T-helper 2 cell treated with Interferon-gamma antibody and Interleukin-4, amounts not matched to agents 5 μg/mL and 100 μg/mL, for 36 hours (primary cell): ENCODE measurements around the gene CAMTA1.
"Not testable (repeated sequence)": the region's sequence is repeated elsewhere in the genome, so short reads cannot be mapped to it uniquely, and the experiment has no call there.

Source experiments
- DNase-seq: peaks from one replicate; pipeline ENCODE4 v3.0.0; 2021; ENCODE audit warnings: low spot score
- H3K27ac Mint-ChIP-seq: one replicate; pipeline ENCODE4 v1.8.0; 2021; ENCODE audit warnings: mild to moderate bottlenecking, mixed read lengths
- H3K27me3 Mint-ChIP-seq: one replicate; pipeline ENCODE4 v1.8.0; 2021; ENCODE audit warnings: low read depth, mixed read lengths
- H3K36me3 Mint-ChIP-seq: one replicate; pipeline ENCODE4 v1.8.0; 2021; ENCODE audit warnings: low read depth, mixed read lengths
- H3K4me1 Mint-ChIP-seq: one replicate; pipeline ENCODE4 v1.8.0; 2021; ENCODE audit warnings: low read depth, mixed read lengths
- H3K4me3 Mint-ChIP-seq: one replicate; pipeline ENCODE4 v1.8.0; 2022; ENCODE audit warnings: mild to moderate bottlenecking, moderate library complexity, mixed read lengths
- H3K9me3 Mint-ChIP-seq: one replicate; pipeline ENCODE4 v1.8.0; 2021; ENCODE audit warnings: mixed read lengths

CAMTA1 gene

GRCh38 chr1:6785318-6785727 is at the start of gene CAMTA1:
Gene CAMTA1, plus strand, starts transcription at chr1:6785454. Its CDS starts 77 bp downstream, at chr1:6785531.
- H3K4me1 Mint-ChIP-seq, result peaks cover 32% of the 10 kb centered on the region
- DNase-seq, result peak; percentile 99
- no peaks in the 10 kb centered on the region for H3K9me3 Mint-ChIP-seq

DNA sequence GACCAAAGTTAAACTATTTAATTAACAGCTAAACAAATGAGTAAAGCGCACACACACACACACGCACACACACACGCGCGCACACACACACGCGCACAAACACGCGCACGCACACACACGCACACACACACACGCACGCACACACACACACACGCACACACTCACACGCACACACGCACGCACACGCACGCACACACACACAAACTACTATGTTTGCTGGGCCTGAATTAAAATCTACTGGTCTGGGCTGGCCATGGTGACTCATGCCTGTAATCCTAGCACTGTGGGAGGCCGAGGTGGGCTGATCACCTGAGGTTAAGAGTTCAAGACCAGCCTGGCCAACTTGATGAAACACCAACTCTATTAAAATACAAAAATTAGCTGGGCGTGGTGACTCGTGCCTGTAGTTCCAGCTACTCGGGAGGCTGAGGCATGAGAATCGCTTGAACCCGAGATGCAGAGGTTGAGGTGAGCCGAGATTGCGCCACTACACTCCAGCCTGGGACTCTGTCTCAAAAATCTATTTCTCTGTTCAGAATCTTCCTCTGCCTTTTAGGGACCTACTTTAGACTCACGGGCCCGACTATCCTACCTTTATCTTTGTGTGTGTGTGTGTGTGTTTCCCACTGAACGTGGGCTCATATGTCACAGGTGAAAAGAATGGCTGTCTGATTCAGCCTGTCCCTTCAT is 46.1 kb upstream of the CAMTA1 start:
- H3K4me3 Mint-ChIP-seq, result no peak overlapping the region
- H3K27me3 Mint-ChIP-seq, result peaks cover 2% of the 10 kb centered on the region
- no peak for DNase-seq
- no peak overlapping the region for H3K27ac Mint-ChIP-seq
- H3K36me3 Mint-ChIP-seq, result no peaks in the 10 kb centered on the region
- H3K9me3 Mint-ChIP-seq, result no peaks in the 10 kb centered on the region
- peaks cover 2% of the 10 kb centered on the region for H3K4me1 Mint-ChIP-seq

More at GRCh38 chr1:6785318-6785727, at the start of gene CAMTA1:
- H3K27me3 Mint-ChIP-seq, result peaks cover 10% of the 10 kb centered on the region
- H3K27ac Mint-ChIP-seq, result peak within 1 kb of the TSS; percentile 96
- peak within 1 kb of the TSS; percentile 87 for H3K4me3 Mint-ChIP-seq
- H3K36me3 Mint-ChIP-seq, result peaks cover 2% of the 10 kb centered on the region

DNA sequence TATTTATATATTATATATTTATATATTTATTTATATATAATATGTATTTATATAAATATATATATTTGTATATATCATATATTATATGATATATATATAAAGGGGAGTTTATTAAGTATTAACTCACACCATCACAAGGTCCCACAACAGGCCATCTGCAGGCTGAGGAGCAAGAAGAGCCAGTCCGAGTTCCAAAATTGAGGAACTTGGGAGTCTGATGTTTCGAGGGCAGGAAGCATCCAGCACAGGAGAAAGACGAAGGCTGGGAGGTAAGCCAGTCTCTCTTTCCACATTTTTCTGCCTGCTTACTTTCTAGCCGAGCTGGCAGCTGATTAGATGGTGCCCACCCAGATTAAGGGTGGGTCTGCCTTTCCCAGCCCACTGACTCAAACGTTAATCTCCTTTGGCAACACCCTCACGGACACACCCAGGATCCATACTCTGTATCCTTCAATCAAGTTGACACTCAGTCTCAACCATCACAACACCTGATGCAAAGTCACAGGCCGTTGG is 42.5 kb upstream of the CAMTA1 start:
- H3K27ac Mint-ChIP-seq, DNase-seq, H3K9me3 Mint-ChIP-seq, H3K4me1 Mint-ChIP-seq, H3K36me3 Mint-ChIP-seq, H3K4me3 Mint-ChIP-seq, H3K27me3 Mint-ChIP-seq: not testable (repeated sequence)

- peak; percentile 20 for DNase-seq
- Mint-ChIP-seq H3K4me1 (peaks cover 2% of the 10 kb centered on the region), H3K4me3 (no peak overlapping the region), H3K36me3 (no peaks in the 10 kb centered on the region), H3K9me3 (no peaks in the 10 kb centered on the region), H3K27me3 (peaks cover 4% of the 10 kb centered on the region), H3K27ac (no peak overlapping the region)
Observed at GRCh38 chr1:6743189-6744101, 41.8 kb upstream of the CAMTA1 start.

DNA sequence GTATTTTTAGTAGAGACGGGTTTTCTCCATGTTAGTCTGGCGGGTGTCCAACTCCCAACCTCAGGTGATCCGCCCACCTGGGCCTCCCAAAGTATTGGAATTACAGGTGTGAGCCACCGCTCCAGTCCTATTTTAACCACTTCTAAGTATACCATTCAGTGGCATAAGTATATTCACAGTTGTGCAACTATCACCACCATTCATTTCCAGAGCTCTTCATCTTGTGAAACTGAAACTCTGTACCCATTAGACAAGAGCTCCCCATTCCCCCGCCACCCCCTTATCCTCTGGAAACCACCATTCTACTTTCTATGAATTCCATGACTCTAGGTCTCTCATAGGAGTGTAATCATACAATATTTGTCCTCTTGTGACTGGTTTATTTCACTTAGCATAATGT is 40.2 kb upstream of the CAMTA1 start:
- peaks cover 14% of the 10 kb centered on the region for H3K27me3 Mint-ChIP-seq
- no peaks in the 10 kb centered on the region for H3K36me3 Mint-ChIP-seq
- H3K4me1 Mint-ChIP-seq, result peaks cover 2% of the 10 kb centered on the region
- no peaks in the 10 kb centered on the region for H3K9me3 Mint-ChIP-seq
- DNase-seq, result peak; percentile 44
- H3K4me3 Mint-ChIP-seq, result no peak overlapping the region
- no peak overlapping the region for H3K27ac Mint-ChIP-seq

DNA sequence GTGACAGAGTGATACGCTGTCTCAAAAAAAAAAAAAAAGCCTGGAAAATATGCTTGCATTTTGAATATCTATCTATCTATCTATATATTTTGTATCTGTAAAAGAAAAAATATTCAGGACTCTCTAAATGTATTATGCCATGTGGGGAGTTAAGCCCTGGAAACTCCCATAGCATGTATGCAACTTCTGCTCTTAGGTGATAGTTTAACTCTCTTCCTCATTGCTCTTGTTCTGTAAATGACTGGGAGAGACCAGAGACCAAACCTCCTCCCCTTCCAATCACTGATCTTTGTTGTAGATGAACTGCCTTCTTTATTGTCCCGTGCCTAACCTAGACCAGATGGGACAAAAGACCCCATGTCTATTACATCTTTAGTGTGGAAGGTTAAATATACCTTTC is 37.6 kb upstream of the CAMTA1 start:
- Mint-ChIP-seq H3K27ac (no peak overlapping the region), H3K4me1 (peaks cover 2% of the 10 kb centered on the region), H3K27me3 (peaks cover 24% of the 10 kb centered on the region), H3K4me3 (no peak overlapping the region), H3K36me3 (no peaks in the 10 kb centered on the region), H3K9me3 (no peaks in the 10 kb centered on the region)
- no peak for DNase-seq

- peaks cover 32% of the 10 kb centered on the region for H3K27me3 Mint-ChIP-seq
Observed at GRCh38 chr1:6750490-6750889, 34.8 kb upstream of the CAMTA1 start.

GRCh38 chr1:6753320-6754140 is 31.7 kb upstream of the CAMTA1 start:
- Mint-ChIP-seq H3K4me3 (no peak overlapping the region), H3K9me3 (no peaks in the 10 kb centered on the region), H3K4me1 (no peaks in the 10 kb centered on the region), H3K36me3 (no peaks in the 10 kb centered on the region), H3K27me3 (peaks cover 30% of the 10 kb centered on the region), H3K27ac (no peak overlapping the region)
- no peak for DNase-seq

More at GRCh38 chr1:6750490-6750889, 34.8 kb upstream of the CAMTA1 start:
- H3K9me3 Mint-ChIP-seq, result no peaks in the 10 kb centered on the region
- no peaks in the 10 kb centered on the region for H3K36me3 Mint-ChIP-seq
- no peak overlapping the region for H3K4me3 Mint-ChIP-seq
- no peaks in the 10 kb centered on the region for H3K4me1 Mint-ChIP-seq
- DNase-seq, result no peak
- H3K27ac Mint-ChIP-seq, result no peak overlapping the region

GRCh38 chr1:6756457-6756856 is 28.8 kb upstream of the CAMTA1 start:
- Mint-ChIP-seq H3K9me3 (no peaks in the 10 kb centered on the region), H3K36me3 (no peaks in the 10 kb centered on the region), H3K27ac (no peak overlapping the region), H3K4me3 (no peak overlapping the region), H3K27me3 (peaks cover 14% of the 10 kb centered on the region), H3K4me1 (no peaks in the 10 kb centered on the region)
- DNase-seq, result no peak

DNA sequence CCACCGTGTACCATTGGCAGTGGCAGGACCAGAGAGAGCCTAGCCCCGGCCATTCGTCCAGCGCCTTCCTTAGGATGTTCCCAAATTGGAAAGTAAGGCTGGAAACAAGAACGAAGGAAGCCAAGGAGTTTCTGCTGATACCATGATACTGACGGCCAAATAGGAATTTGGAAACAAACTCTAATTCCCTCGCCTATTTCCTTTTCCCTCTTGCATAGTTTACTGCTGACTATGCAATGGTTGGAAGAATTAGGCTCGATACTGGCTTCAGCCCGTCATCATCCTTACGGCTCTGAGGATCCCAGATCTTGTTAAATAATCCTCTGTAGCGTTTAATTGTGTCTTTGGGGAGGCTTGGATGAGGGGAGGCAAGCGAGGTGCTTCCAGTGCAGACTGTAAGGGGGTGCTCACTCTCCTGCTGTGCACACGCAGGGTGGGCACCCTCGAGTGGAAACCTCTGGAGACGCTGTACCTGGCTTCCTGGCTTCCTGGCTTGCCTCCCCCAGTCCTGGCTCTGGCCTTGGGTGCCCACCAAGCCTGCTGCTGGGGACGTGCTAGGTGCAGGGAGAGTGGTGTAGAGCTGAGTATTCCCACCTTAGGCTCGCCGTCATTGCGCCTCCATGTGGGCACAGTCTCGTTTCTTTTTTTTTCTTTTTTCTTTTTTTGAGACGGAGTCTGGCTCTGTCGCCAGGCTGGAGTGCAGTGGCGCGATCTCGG is 27.4 kb upstream of the CAMTA1 start:
- no peak for DNase-seq
- Mint-ChIP-seq H3K4me1 (no peaks in the 10 kb centered on the region), H3K27ac (no peak overlapping the region), H3K36me3 (no peaks in the 10 kb centered on the region), H3K9me3 (no peaks in the 10 kb centered on the region), H3K4me3 (no peak overlapping the region), H3K27me3 (peaks cover 13% of the 10 kb centered on the region)

DNA sequence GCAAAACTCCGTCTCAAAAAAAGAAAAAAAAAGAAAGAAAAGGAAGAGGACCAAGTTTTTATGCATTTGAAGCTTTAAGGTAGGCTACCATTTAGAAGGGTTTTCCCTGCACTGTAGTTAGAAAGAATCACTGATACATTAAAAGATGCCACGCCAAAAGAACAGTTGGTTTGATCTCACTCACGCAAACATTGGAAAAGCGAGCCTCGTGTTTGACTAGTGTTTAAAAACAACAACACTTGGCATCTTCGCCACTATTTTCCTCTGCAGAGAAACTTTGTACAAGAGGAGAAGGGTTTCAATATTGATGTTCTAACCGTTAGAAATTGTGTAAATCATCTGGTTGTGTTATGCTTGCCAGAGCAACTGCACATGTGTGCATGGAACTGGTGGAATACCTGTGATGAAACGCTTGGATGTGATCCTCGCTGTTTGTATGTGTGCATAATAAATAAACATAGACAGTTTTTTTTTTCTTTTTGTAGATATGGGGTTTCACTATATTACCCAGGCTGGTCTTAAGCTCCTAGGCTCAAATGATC is 24.0 kb upstream of the CAMTA1 start:
- no peak overlapping the region for H3K4me3 Mint-ChIP-seq
- H3K27me3 Mint-ChIP-seq, result peaks cover 7% of the 10 kb centered on the region
- H3K36me3 Mint-ChIP-seq, result no peaks in the 10 kb centered on the region
- no peaks in the 10 kb centered on the region for H3K4me1 Mint-ChIP-seq
- no peak overlapping the region for H3K27ac Mint-ChIP-seq
- no peaks in the 10 kb centered on the region for H3K9me3 Mint-ChIP-seq
- no peak for DNase-seq

DNA sequence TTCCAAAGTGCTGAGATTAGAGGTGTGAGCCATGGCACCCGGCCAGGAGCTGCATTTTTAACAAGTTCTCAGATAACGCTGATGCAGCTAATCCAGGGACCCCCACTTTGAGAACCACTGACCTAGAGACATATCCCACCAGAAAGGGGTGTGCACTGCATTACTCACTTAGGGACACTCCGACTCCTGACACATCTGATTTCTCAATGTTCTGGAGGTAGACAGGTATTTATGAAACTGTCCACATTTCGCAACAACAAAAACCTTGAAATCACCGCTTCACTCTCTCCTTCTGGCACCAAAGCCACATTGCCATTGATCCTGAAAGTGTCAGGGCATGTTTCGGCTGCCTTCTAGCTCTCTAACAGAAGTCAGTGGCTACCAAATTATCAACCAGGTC is 23.2 kb upstream of the CAMTA1 start:
- H3K27ac Mint-ChIP-seq, result no peak overlapping the region
- no peaks in the 10 kb centered on the region for H3K36me3 Mint-ChIP-seq
- peaks cover 7% of the 10 kb centered on the region for H3K27me3 Mint-ChIP-seq
- DNase-seq, result no peak
- no peaks in the 10 kb centered on the region for H3K9me3 Mint-ChIP-seq
- H3K4me3 Mint-ChIP-seq, result no peak overlapping the region
- H3K4me1 Mint-ChIP-seq, result no peaks in the 10 kb centered on the region
